WTC11 (cell line): ENCODE data around the gene SLC35F1.

Source experiments
- TF ChIP-seq, protein P1 (sequence below): fragments of 200-600 bp; IDR thresholded peaks from 2 replicates; pipeline ENCODE4 v1.8.0; 2022; ENCODE audit warnings: antibody characterized with exemption
- TF ChIP-seq, protein P2 (sequence below): sonication (generic); formaldehyde crosslinking; IDR thresholded peaks from 2 replicates; pipeline ENCODE4 v1.8.0; 2022; ENCODE audit warnings: mild to moderate bottlenecking, missing genetic modification reagents

DNA sequence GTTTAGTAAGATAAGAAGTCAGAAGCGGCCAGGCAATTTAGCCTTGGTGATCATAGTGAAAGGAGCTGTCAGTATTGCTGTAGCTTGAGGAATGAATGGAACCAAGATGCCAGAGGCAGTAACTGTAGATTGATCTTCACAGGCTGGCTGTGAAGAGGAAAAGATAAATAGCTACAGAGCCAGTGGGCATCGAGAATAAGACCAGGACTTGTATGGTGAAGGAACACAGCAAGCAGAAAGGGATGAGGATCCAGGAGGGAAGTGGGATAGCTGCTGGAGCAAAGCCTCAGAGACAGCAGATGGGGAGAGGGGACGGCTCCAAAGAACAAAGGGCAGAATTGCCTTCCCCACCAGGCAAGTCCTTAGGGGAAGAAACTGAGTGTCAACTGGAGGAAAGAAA lies 346.7 kb downstream of the SLC35F1 start:
- TF ChIP-seq, protein P1, sequence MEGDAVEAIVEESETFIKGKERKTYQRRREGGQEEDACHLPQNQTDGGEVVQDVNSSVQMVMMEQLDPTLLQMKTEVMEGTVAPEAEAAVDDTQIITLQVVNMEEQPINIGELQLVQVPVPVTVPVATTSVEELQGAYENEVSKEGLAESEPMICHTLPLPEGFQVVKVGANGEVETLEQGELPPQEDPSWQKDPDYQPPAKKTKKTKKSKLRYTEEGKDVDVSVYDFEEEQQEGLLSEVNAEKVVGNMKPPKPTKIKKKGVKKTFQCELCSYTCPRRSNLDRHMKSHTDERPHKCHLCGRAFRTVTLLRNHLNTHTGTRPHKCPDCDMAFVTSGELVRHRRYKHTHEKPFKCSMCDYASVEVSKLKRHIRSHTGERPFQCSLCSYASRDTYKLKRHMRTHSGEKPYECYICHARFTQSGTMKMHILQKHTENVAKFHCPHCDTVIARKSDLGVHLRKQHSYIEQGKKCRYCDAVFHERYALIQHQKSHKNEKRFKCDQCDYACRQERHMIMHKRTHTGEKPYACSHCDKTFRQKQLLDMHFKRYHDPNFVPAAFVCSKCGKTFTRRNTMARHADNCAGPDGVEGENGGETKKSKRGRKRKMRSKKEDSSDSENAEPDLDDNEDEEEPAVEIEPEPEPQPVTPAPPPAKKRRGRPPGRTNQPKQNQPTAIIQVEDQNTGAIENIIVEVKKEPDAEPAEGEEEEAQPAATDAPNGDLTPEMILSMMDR: no peak
- TF ChIP-seq, protein P2, sequence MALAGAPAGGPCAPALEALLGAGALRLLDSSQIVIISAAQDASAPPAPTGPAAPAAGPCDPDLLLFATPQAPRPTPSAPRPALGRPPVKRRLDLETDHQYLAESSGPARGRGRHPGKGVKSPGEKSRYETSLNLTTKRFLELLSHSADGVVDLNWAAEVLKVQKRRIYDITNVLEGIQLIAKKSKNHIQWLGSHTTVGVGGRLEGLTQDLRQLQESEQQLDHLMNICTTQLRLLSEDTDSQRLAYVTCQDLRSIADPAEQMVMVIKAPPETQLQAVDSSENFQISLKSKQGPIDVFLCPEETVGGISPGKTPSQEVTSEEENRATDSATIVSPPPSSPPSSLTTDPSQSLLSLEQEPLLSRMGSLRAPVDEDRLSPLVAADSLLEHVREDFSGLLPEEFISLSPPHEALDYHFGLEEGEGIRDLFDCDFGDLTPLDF: no peak
